H1 (cell line): ENCODE data around the gene RAPGEF5. TPM values are rescaled to one million over a fixed set of nuclear protein-coding genes. Genes with fewer than 3 reads are reported as not detected.

Source experiments
- ATF3 ChIP-seq: IDR thresholded peaks from 2 replicates; pipeline ENCODE4 v1.6.1; 2011; ENCODE audit warnings: low read depth, mild to moderate bottlenecking, low read length; ENCODE audit not compliant: insufficient read depth
- BCL11A ChIP-seq, 2 experiments: IDR thresholded peaks; one replicate each; pipeline ENCODE4 v1.6.1; 2011; ENCODE audit warnings: low read depth in 2 of 2, low read length in 2 of 2, mild to moderate bottlenecking in 2 of 2
- CBX8 ChIP-seq: fragments of 300-800, 300-1000 bp; sonication (generic); IDR thresholded peaks from 2 replicates; pipeline ENCODE4 v1.7.1; 2016; ENCODE audit warnings: low read depth, low read length, borderline replicate concordance
- CTCF ChIP-seq, 3 experiments: IDR thresholded peaks; 1 replicate in 2 of 3; 2 replicates in 1 of 3; pipeline versions ENCODE4 v1.5.1 to v1.6.1; 2011; ENCODE audit warnings: low read length in 3 of 3, mild to moderate bottlenecking in 3 of 3, inconsistent platforms in 2 of 3, low read depth in 1 of 3, moderate library complexity in 1 of 3; ENCODE audit not compliant: insufficient read depth in 1 of 3; ENCODE audit errors: control extremely low read depth in 1 of 3
- EGR1 ChIP-seq: IDR thresholded peaks from 2 replicates; pipeline ENCODE4 v1.6.1; 2011; ENCODE audit warnings: low read depth, low read length, borderline replicate concordance
- JUN ChIP-seq: IDR thresholded peaks from 2 replicates; pipeline ENCODE4 v1.6.1; 2011; ENCODE audit warnings: low read depth, mild to moderate bottlenecking, improper control_type of control experiment, low read length
- RBBP5 ChIP-seq: IDR thresholded peaks from 2 replicates; pipeline ENCODE4 v1.7.1; 2012; ENCODE audit warnings: low read depth, mild to moderate bottlenecking, inconsistent platforms, low read length, moderate library complexity, borderline replicate concordance
- SIN3A ChIP-seq, 2 experiments: IDR thresholded peaks in 1 of 2; conservative IDR thresholded peaks in 1 of 2; 2 replicates each; pipeline ENCODE4 v1.6.1; 2011 to 2012; ENCODE audit warnings: low read length in 2 of 2, improper control_type of control experiment in 1 of 2, low read depth in 1 of 2, mild to moderate bottlenecking in 1 of 2
- TEAD4 ChIP-seq: IDR thresholded peaks from 2 replicates; pipeline ENCODE4 v1.6.1; 2012; ENCODE audit warnings: low read depth, low read length, inconsistent platforms, mixed read lengths
- polyA plus RNA-seq, 7 experiments: library from polyadenylated mRNA; depleted of rRNA in 3 of 7; stranded (reverse) in 5 of 7; unstranded in 2 of 7; fragments of >200 nt in 5 of 7; fragments of 200-250 nt in 2 of 7; gene quantifications; 1 replicate in 5 of 7; 2 replicates in 1 of 7; 4 replicates in 1 of 7; pipeline versions ENCODE4 v1.2.1 to v1.2.3, GENCODE V29; 2011 to 2013; ENCODE audit warnings: missing spikeins in 2 of 7, mixed read lengths in 2 of 7
- total RNA-seq: library from RNA; stranded (reverse); fragmentation: NEBNext Ultra II Directional; extraction: Animal tissue kit (Norgen Biotek cat#: 25700); gene quantifications from 2 replicates; pipeline ENCODE4 v1.2.1, GENCODE V29; 2021

The RAPGEF5 gene
- total and polyA plus RNA-seq, 2 of the 8 experiments (the other 6 are each of a cell fraction or from before 2014, with no cell fraction given): 4.4 to 22.9 TPM

GRCh38 chr7:22363756-22364422, 6.9 kb upstream of the RAPGEF5 start (continued):
- TF ChIP-seq ATF3 (no peak), RBBP5 (no peak), BCL11A (IDR thresholded peaks at IDR 0.05; ENCODE audit: low read depth in 2 of 2, low read length in 2 of 2) (no peak), TEAD4 (no peak), JUN (no peak), CBX8 (no peak), EGR1 (no peak), CTCF (IDR thresholded peaks at IDR 0.05; ENCODE audit: control extremely low read depth in 1 of 3, insufficient read depth in 1 of 3, low read depth in 1 of 3, low read length in 3 of 3) (no peak), SIN3A (conservative IDR thresholded peaks at IDR 0.05 in 1 of 2, IDR thresholded peaks at IDR 0.05 in 1 of 2; ENCODE audit: low read depth in 1 of 2, low read length in 2 of 2) (no peak)
